Measurements from ENCODE around the gene BRME1. TPM values are rescaled to one million over a fixed set of nuclear protein-coding genes. Genes with fewer than 3 reads are reported as not detected.
"Not testable (repeated sequence)": the region's sequence is repeated elsewhere in the genome, so short reads cannot be mapped to it uniquely, and the experiment has no call there.

The BRME1 gene
- total RNA-seq, 1 experiment from 2014 or later, result 1.7 TPM

DNA sequence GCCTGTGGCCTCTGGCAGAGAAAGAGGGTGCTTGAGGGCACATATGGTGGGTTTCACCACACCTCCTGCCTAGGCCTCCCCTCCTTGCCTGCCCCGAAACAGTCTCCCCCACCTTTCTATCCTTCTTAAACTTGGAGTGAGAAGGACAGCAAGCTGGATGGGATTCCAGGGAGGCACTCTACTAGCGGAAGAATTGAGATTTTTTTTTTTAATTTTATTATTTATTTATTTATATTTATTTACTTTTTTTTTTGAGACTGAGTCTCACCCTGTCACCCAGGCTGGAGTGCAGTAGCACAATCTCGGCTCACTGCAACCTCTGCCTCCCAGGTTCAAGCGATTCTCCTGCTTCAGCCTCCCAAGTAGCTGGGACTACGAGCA, 54.2 kb downstream of the BRME1 start:
- H3K27me3 ChIP-seq (ENCODE audit: insufficient read depth, low read length); H3K36me3 ChIP-seq (ENCODE audit: control insufficient read depth in 1 of 2, insufficient read depth in 2 of 2, low read length in 2 of 2); intact Hi-C loops (cut with micrococcal nuclease); H3K9me3 ChIP-seq (ENCODE audit: control insufficient read depth in 1 of 2, insufficient read depth in 1 of 2, low read depth in 1 of 2, low read length in 2 of 2); DNase-seq (ENCODE audit: low read depth, low spot score); H4K20me1 ChIP-seq (ENCODE audit: insufficient read depth); ATAC-seq; H3K9me2 ChIP-seq (ENCODE audit: insufficient read depth); H3K79me2 ChIP-seq (ENCODE audit: insufficient read depth, low read length); H2AFZ ChIP-seq (ENCODE audit: low read depth, low read length, poor library complexity, severe bottlenecking): not testable (repeated sequence)
- peaks cover 81 to 98% of the 10 kb centered on the region in 2 experiments for H3K4me1 ChIP-seq (ENCODE audit: control insufficient read depth in 1 of 2, insufficient read depth in 2 of 2, low read length in 2 of 2)
- H3K4me3 ChIP-seq (replicated peaks in 1 of 2; ENCODE audit: low read depth in 1 of 2, low read length in 2 of 2), result peak overlapping the region; percentile 24 to 58; a peak in 3 of 4 replicates
- peak overlapping the region; percentile 100 for H3K27ac ChIP-seq (ENCODE audit: low read depth, low read length)
- CTCF ChIA-PET, result interaction anchor here (2.8 kb wide), 1 partner anchor 10 kb away, joined by 20 read pairs; no protein-coding TSS in a partner anchor
- BruUV-seq (replicated peaks), result TSS peak; percentile 61
- RAD21 ChIA-PET (ENCODE audit: low non-redundant PET in 1 of 2, low total read pairs in 2 of 2, uncharacterized antibody in 2 of 2, unreplicated experiment in 2 of 2), result interaction anchor here in 1 of 2 experiments (1.0 kb wide), 1 partner anchor 10 kb away, joined by 4 read pairs; no protein-coding TSS in a partner anchor
- POLR2A ChIA-PET, result interaction anchor here (1.3 to 6.5 kb wide), 7 partner anchors 8 to 120 kb away, joined by 5 to 64 read pairs (median 7); partner anchors contain the start of gene ZSWIM4
- H3K9ac ChIP-seq (ENCODE audit: low read length), result peak overlapping the region; percentile 90
- H3K4me2 ChIP-seq (ENCODE audit: low read length), result peak overlapping the region; percentile 99

GRCh38 chr19:13850910-13851733, 54.8 kb downstream of the BRME1 start:
- Histone ChIP-seq H3K4me1 (ENCODE audit: control insufficient read depth in 1 of 2, insufficient read depth in 2 of 2, low read length in 2 of 2) (peaks cover 80 to 99% of the 10 kb centered on the region in 2 experiments), H3K4me3 (replicated peaks in 1 of 2; ENCODE audit: low read depth in 1 of 2, low read length in 2 of 2) (peak overlapping the region; percentile 31 to 58), H3K79me2 (ENCODE audit: insufficient read depth, low read length) (no peaks in the 10 kb centered on the region), H3K27me3 (ENCODE audit: insufficient read depth, low read length) (no peaks in the 10 kb centered on the region), H3K4me2 (ENCODE audit: low read length) (peak overlapping the region; percentile 99), H3K9me2 (ENCODE audit: insufficient read depth) (no peaks in the 10 kb centered on the region), H3K9me3 (ENCODE audit: control insufficient read depth in 1 of 2, insufficient read depth in 1 of 2, low read depth in 1 of 2, low read length in 2 of 2) (no peaks in the 10 kb centered on the region), H3K27ac (ENCODE audit: low read depth, low read length) (peak overlapping the region; percentile 100), H3K9ac (ENCODE audit: low read length) (peak overlapping the region; percentile 90), H2AFZ (ENCODE audit: low read depth, low read length, poor library complexity, severe bottlenecking) (no peak overlapping the region), H4K20me1 (ENCODE audit: insufficient read depth) (no peaks in the 10 kb centered on the region), H3K36me3 (ENCODE audit: control insufficient read depth in 1 of 2, insufficient read depth in 2 of 2, low read length in 2 of 2) (no peaks in the 10 kb centered on the region)
- TF ChIP-seq YY1 (IDR thresholded peaks at IDR 0.05; ENCODE audit: extremely low read depth, insufficient replicate concordance, low read depth, low read length), result peak; percentile 58
- TF ChIP-seq, protein P1, sequence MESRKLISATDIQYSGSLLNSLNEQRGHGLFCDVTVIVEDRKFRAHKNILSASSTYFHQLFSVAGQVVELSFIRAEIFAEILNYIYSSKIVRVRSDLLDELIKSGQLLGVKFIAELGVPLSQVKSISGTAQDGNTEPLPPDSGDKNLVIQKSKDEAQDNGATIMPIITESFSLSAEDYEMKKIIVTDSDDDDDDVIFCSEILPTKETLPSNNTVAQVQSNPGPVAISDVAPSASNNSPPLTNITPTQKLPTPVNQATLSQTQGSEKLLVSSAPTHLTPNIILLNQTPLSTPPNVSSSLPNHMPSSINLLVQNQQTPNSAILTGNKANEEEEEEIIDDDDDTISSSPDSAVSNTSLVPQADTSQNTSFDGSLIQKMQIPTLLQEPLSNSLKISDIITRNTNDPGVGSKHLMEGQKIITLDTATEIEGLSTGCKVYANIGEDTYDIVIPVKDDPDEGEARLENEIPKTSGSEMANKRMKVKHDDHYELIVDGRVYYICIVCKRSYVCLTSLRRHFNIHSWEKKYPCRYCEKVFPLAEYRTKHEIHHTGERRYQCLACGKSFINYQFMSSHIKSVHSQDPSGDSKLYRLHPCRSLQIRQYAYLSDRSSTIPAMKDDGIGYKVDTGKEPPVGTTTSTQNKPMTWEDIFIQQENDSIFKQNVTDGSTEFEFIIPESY (IDR thresholded peaks at IDR 0.05; ENCODE audit: extremely low read depth, insufficient replicate concordance, low read length), result peak; percentile 54
- TF ChIP-seq ATF3 (IDR thresholded peaks at IDR 0.05), result no peak
- TF ChIP-seq, protein P2, sequence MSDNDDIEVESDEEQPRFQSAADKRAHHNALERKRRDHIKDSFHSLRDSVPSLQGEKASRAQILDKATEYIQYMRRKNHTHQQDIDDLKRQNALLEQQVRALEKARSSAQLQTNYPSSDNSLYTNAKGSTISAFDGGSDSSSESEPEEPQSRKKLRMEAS (IDR thresholded peaks at IDR 0.05), result no peak
- peak; percentile 80 for TF ChIP-seq TCF7L2 (IDR thresholded peaks at IDR 0.05; ENCODE audit: borderline replicate concordance, extremely low read depth, insufficient read depth, insufficient read length)
- peak; percentile 60 for TF ChIP-seq POLR2AphosphoS5 (IDR thresholded peaks at IDR 0.05; ENCODE audit: low read depth, low read length)
- RAD21 ChIA-PET (ENCODE audit: low non-redundant PET in 1 of 2, low total read pairs in 2 of 2, uncharacterized antibody in 2 of 2, unreplicated experiment in 2 of 2), result interaction anchor here in 1 of 2 experiments (1.0 kb wide), 1 partner anchor 11 kb away, joined by 4 read pairs; no protein-coding TSS in a partner anchor
- TSS peak; percentile 42 for BruUV-seq (replicated peaks)
- CTCF ChIA-PET, result interaction anchor here (0.5 to 2.8 kb wide), 2 partner anchors 11 kb away, joined by 3 to 20 read pairs; no protein-coding TSS in a partner anchor
- peak; percentile 89 for DNase-seq (ENCODE audit: low read depth, low spot score)
- POLR2A ChIA-PET, result interaction anchor here (0.5 to 6.5 kb wide), 7 partner anchors 11 to 505 kb away, joined by 3 to 64 read pairs (median 6); partner anchors contain the start of gene ZSWIM4
- peak; percentile 49 for ATAC-seq
- intact Hi-C loops (cut with micrococcal nuclease), result no loop called here
